SJCRH30 (cell line): ENCODE data around the gene EIF4A2. TPM values are rescaled to one million over a fixed set of nuclear protein-coding genes. Genes with fewer than 3 reads are reported as not detected.
"Not testable (repeated sequence)": the region's sequence is repeated elsewhere in the genome, so short reads cannot be mapped to it uniquely, and the experiment has no call there.

ENCODE experiments used
- DNase-seq, 2 experiments: peaks; one replicate each; pipeline ENCODE4 v3.0.0-alpha.2; 2015 to 2020
- H3K27ac ChIP-seq: fragments of 250-450 bp; sonication (Bioruptor Pico); 2 replicates; pipeline ENCODE4 v1.5.1; 2020; ENCODE audit warnings: mild to moderate bottlenecking, moderate library complexity
- H3K27me3 ChIP-seq: fragments of 250-450 bp; sonication (Bioruptor Pico); 2 replicates; pipeline ENCODE4 v1.5.1; 2020; ENCODE audit warnings: mild to moderate bottlenecking, moderate library complexity
- H3K36me3 ChIP-seq: fragments of 250-450 bp; sonication (Bioruptor Pico); 2 replicates; pipeline ENCODE4 v1.5.1; 2020; ENCODE audit warnings: mild to moderate bottlenecking, moderate library complexity
- H3K4me1 ChIP-seq: fragments of 250-450 bp; sonication (Bioruptor Pico); 2 replicates; pipeline ENCODE4 v1.5.1; 2020; ENCODE audit warnings: mild to moderate bottlenecking, moderate library complexity
- H3K4me3 ChIP-seq: fragments of 250-450 bp; sonication (Bioruptor Pico); 2 replicates; pipeline ENCODE4 v1.5.1; 2020; ENCODE audit warnings: mild to moderate bottlenecking, moderate library complexity
- H3K9me3 ChIP-seq: fragments of 250-450 bp; sonication (Bioruptor Pico); replicated peaks from 2 replicates; pipeline ENCODE4 v1.5.1; 2020; ENCODE audit warnings: mild to moderate bottlenecking, moderate library complexity
- total RNA-seq: library from RNA; depleted of rRNA; stranded (reverse); fragments of >200 nt; shearing (Covaris generic); gene quantifications from 2 replicates; pipeline ENCODE4 v1.2.3, GENCODE V29; 2014

EIF4A2 gene
- total RNA-seq, 1 experiment from 2014 or later, result 315 TPM

DNA sequence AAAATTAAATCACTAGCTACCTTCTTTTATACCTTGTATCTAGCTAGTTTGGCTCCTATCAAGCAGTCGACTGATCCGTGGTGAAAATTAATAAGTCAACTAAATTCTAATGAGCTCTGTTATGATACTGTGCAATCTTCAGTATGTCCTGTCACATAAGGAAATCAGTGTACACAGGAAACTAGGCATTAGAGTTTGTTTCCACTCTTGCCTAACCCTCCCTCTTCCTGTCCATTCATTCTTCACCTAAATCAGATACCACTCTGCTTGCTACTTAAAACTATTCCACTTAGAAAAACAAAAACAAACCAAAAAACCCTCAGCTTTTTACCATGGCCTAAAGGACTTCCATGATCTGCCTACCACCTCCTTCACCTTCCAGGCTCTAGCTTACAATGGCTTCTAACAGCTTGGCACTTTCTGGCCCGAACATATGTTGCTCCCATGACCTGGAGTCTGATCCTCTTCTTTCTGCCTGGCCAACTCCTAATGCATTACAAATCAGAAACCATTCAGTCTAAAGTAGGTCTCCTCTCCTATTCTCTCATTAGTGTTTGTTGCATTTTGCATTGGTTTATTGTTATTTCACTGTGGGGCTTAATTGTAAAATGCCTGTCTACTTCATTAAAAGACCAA is 15.0 kb downstream of the EIF4A2 start:
- H3K36me3 ChIP-seq, result peaks cover 55% of the 10 kb centered on the region
- no peak for DNase-seq

GRCh38 chr3:186800285-186800684 is 16.9 kb downstream of the EIF4A2 start:
- no peak overlapping the region for H3K4me3 ChIP-seq
- peaks cover 54% of the 10 kb centered on the region for H3K36me3 ChIP-seq
- no peak for DNase-seq
- no peak overlapping the region for H3K27ac ChIP-seq
- H3K27me3 ChIP-seq, result no peaks in the 10 kb centered on the region
- no peaks in the 10 kb centered on the region for H3K4me1 ChIP-seq
- no peaks in the 10 kb centered on the region for H3K9me3 ChIP-seq

More for the DNA sequence above, 15.0 kb downstream of the EIF4A2 start:
- Histone ChIP-seq H3K27ac (no peak overlapping the region), H3K9me3 (no peaks in the 10 kb centered on the region), H3K4me3 (no peak overlapping the region), H3K27me3 (no peaks in the 10 kb centered on the region), H3K4me1 (no peaks in the 10 kb centered on the region)

DNA sequence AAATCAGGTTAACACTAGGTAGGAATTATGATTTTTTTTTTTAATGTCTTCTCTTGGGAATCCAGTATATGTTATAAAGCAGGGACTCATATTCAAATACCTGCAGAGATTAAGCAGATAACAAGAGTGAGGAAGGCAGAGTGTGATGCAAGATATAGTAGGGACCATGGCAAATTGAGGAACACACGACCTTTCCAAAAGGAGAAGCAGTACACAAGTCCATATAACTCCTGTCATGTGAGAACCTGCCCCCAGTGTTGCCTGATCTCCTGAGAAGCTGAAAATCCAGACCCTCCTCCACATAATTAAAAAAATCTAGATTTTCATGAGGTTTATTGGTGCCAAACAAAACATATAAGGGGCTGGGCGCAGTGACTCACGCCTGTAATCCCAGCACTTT is 19.3 kb downstream of the EIF4A2 start:
- Histone ChIP-seq H3K36me3 (peaks cover 46% of the 10 kb centered on the region), H3K27me3 (no peaks in the 10 kb centered on the region), H3K4me1 (peaks cover 4% of the 10 kb centered on the region), H3K4me3 (no peak overlapping the region), H3K27ac (no peak overlapping the region), H3K9me3 (no peaks in the 10 kb centered on the region)
- DNase-seq, result no peak

GRCh38 chr3:186803447-186803846 is 20.1 kb downstream of the EIF4A2 start:
- not testable (repeated sequence) for DNase-seq, H3K4me1 ChIP-seq, H3K27me3 ChIP-seq, H3K27ac ChIP-seq, H3K4me3 ChIP-seq, H3K9me3 ChIP-seq
- peaks cover 38% of the 10 kb centered on the region for H3K36me3 ChIP-seq

DNA sequence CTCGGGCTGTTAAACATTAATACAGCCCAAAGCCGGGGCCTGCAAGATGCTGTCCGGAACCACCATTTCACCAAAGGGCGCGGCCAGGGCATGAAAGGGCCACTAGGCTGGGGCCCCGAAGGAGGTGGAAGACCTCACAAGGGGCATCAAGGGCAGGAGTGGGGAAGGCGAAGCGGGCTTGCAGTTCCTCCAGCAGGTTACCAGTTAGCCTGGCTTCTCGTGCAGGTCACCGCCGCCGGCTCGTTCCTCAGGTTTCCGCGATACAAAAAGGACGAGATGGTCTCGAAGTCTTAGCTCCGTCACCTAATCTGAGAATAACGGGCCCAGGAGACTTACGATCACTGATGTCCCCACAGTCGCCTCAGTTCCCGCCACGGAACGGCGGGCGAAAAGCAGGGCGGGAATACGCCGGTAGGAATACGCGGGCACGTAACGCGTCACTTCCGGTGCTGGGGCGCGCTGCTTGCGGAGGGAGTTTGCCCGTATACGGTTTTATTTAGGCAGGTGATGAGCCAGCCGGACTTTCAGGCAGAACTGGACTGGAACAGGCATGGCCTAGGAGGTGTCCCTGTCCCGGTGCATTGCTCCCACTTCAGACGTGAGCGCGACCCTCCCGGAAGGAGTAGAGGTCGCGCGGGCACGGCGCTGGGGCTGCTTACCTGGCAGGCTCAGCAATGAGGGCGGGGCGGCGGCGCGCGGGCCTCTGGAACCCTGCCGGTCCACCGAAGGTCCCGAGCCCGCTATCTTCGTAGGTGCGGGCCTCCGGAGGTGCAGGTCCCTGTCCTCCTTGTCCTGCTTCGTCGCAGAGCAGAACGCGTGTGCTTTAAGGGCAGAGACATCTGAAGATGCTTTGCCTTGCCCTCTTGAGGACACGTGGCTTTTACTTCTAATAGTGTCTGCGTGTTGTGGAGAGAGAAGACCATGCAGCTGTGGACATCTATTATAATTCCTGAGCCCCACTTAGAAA is 23.0 kb downstream of the EIF4A2 start, which contains the start of gene RFC4:
TSS of gene RFC4 (minus strand) at position 394 of the 967 bp plus-strand sequence. CDS start 1,769 bp downstream, outside the sequence.
- peaks cover 4% of the 10 kb centered on the region for H3K4me1 ChIP-seq
- H3K9me3 ChIP-seq, result no peaks in the 10 kb centered on the region
- no peaks in the 10 kb centered on the region for H3K27me3 ChIP-seq
- peak within 1 kb of the TSS; percentile 81 for H3K27ac ChIP-seq
- peak within 1 kb of the TSS; percentile 89 for H3K4me3 ChIP-seq
- DNase-seq, result peak; percentile 77
- H3K36me3 ChIP-seq, result peaks cover 19% of the 10 kb centered on the region

DNA sequence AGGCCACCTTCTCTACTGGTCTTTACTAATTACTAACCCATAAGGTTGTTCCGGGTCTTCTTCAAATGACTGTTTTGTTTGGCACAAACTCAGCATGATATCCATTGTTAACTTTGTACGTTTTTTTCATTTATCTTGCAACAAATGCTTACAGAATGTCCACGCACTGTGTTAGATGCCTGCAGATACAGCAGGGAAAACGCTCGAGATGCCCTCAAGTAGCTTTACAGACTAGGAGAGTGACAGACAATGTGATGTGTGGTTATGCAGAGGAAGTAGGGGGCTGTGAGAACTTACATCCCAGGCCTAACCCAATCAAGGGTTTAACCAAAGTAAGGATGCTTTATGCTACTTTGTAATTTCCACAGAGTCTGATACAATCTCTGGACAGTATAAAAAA is 23.9 kb downstream of the EIF4A2 start:
- no peaks in the 10 kb centered on the region for H3K27me3 ChIP-seq
- H3K4me3 ChIP-seq, result peak overlapping the region; percentile 89
- no peaks in the 10 kb centered on the region for H3K9me3 ChIP-seq
- no peak overlapping the region for H3K27ac ChIP-seq
- DNase-seq, result no peak
- H3K36me3 ChIP-seq, result peaks cover 17% of the 10 kb centered on the region; the same call in 1 of the 2 replicates
- peaks cover 4% of the 10 kb centered on the region for H3K4me1 ChIP-seq

- H3K9me3 ChIP-seq, result no peaks in the 10 kb centered on the region
- H3K27me3 ChIP-seq, result no peaks in the 10 kb centered on the region
- H3K27ac ChIP-seq, result no peak overlapping the region
- no peak overlapping the region for H3K4me3 ChIP-seq
- no peak for DNase-seq
- H3K4me1 ChIP-seq, result peaks cover 4% of the 10 kb centered on the region
- no peaks in the 10 kb centered on the region for H3K36me3 ChIP-seq
These were observed 27.1 kb downstream of the EIF4A2 start for GRCh38 chr3:186810336-186810996.

GRCh38 chr3:186811313-186811712 is 27.9 kb downstream of the EIF4A2 start:
- not testable (repeated sequence) for DNase-seq, H3K27ac ChIP-seq, H3K4me1 ChIP-seq, H3K4me3 ChIP-seq, H3K36me3 ChIP-seq, H3K27me3 ChIP-seq, H3K9me3 ChIP-seq

DNA sequence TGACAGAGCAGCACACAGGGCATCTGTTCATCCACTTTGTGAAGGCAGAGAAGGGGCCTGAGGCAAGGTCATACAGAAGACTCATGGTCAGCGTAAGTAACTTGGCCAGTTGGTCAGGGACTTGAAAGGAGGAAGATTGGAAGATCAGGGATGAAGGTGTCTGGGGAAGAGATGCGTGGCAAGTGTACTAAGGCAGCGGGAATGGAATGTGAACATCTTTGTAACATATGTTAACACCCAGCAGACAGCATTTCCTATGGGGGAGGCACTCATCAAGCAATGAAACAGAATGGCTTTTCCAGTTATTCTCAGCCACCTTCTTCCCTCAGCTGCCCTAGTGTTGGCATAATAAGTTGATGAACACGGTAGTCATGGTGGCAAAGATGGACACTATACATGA is 30.7 kb downstream of the EIF4A2 start:
- DNase-seq, result no peak
- H3K27me3 ChIP-seq, result no peaks in the 10 kb centered on the region
- no peaks in the 10 kb centered on the region for H3K4me1 ChIP-seq
- no peak overlapping the region for H3K4me3 ChIP-seq
- no peaks in the 10 kb centered on the region for H3K9me3 ChIP-seq
- H3K27ac ChIP-seq, result no peak overlapping the region
- H3K36me3 ChIP-seq, result no peaks in the 10 kb centered on the region

- H3K36me3 ChIP-seq, result no peaks in the 10 kb centered on the region
- H3K4me3 ChIP-seq, result no peak overlapping the region
- H3K9me3 ChIP-seq, result no peaks in the 10 kb centered on the region
- H3K4me1 ChIP-seq, result no peaks in the 10 kb centered on the region
- no peaks in the 10 kb centered on the region for H3K27me3 ChIP-seq
- no peak for DNase-seq
- no peak overlapping the region for H3K27ac ChIP-seq
These were observed 32.1 kb downstream of the EIF4A2 start for GRCh38 chr3:186815435-186815834.

DNA sequence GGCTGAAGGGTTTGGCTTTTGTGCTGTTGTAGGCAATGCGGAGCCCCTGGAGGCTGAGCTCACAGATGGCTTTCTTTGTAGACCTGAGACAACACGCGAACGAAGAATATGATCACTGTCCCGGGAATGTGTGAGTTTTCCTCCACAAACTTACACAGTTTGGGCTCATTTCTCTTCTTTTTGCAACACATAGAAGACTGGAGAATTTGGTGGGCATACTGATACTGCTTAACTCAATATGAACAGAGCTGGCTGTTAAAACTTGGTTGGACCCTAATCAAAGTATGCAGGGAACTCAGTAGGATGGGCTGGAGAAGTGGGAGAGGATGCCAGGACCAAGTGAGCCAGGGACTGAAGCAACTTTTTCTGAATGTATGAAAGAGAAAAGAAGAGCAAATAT is 35.1 kb downstream of the EIF4A2 start:
- Histone ChIP-seq H3K9me3 (no peaks in the 10 kb centered on the region), H3K36me3 (no peaks in the 10 kb centered on the region), H3K27me3 (no peaks in the 10 kb centered on the region), H3K4me3 (no peak overlapping the region), H3K27ac (no peak overlapping the region), H3K4me1 (no peaks in the 10 kb centered on the region)
- DNase-seq, result no peak

DNA sequence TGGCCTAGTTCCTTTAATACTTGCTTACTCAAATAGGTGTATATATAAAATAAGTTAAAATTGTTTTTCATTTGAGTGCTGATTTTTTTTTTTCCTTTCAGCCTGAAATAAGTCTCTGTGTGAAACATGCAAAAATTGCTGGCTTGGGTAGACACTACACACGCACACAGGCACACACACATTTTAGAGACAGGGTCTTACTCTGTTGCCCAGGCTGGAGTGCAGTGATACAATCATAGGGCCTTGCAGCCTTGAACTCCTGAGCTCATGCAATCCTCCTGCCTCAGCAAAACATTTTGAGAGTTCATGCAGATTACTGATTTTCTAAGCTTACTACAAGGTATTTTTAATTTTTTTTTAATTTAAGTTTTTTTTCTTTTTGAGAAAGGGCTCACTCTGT is 35.6 kb downstream of the EIF4A2 start:
- Histone ChIP-seq H3K36me3 (no peaks in the 10 kb centered on the region), H3K27me3 (peaks cover under 1% of the 10 kb centered on the region), H3K27ac (no peak overlapping the region), H3K9me3 (no peaks in the 10 kb centered on the region), H3K4me1 (no peaks in the 10 kb centered on the region), H3K4me3 (no peak overlapping the region)
- no peak for DNase-seq

DNA sequence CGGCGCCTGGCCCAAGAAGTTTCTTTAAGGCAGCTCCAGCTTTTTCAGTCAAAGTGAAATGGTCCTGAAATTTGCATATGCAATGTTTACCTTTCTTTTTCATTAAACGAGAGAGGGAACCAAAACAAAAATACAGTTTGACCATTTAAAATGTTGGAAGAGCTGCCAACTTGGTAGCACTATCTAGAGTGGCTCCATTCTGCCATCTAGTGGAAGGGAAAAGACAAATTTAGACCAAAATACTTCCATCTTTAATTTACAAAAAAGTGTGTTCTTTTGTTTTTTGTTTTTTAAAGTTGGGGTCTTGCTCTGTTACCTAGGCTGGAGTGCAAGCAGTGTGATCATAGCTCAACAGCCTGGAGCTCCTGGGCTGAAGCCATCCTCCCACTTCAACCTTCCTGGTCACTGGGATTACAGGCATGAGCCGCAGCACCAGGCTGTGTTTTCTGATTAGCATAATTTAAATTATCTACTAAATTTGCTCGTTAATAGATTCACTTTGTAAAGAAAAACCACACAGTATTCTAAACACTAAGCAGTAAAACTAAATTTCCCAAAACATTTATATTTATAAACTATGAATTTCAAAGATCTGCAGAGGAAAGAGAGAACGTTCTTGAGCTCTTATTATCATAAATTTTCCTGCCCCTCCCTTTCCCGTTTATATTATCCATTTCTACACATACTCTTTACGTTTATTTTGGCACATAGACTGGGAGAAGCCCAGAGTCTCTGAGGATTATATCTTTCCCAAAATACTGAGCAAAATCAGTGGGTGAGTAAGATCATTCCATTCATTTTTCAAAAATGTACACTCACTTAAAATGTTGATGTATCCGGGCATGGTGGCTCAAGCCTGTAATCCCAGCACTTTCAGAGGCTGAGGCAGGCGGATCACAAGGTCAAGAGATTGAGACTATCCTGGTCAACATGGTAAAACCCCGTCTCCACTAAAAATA is 38.3 kb downstream of the EIF4A2 start:
- Histone ChIP-seq H3K9me3 (no peaks in the 10 kb centered on the region), H3K27ac (no peak overlapping the region), H3K36me3 (no peaks in the 10 kb centered on the region), H3K4me3 (no peak overlapping the region), H3K4me1 (no peaks in the 10 kb centered on the region), H3K27me3 (peaks cover 18% of the 10 kb centered on the region)
- DNase-seq, result peak in 1 of 2 experiments; percentile 61

GRCh38 chr3:186822388-186822759 is 39.0 kb downstream of the EIF4A2 start:
- H3K4me3 ChIP-seq, DNase-seq, H3K4me1 ChIP-seq, H3K27ac ChIP-seq, H3K36me3 ChIP-seq, H3K9me3 ChIP-seq: not testable (repeated sequence)
- H3K27me3 ChIP-seq, result peaks cover 18% of the 10 kb centered on the region
